GM15510 (cell line): ENCODE results near the gene CSF3.

Experiments used
- POLR2A ChIP-seq: IDR thresholded peaks from 3 replicates; pipeline ENCODE4 v1.6.1; 2011; ENCODE audit warnings: borderline replicate concordance; ENCODE audit not compliant: insufficient read length; ENCODE audit errors: extremely low read depth

Gene CSF3

GRCh38 chr17:39981766-39982375, 33.4 kb upstream of the CSF3 start:
- no peak for TF ChIP-seq POLR2A

DNA sequence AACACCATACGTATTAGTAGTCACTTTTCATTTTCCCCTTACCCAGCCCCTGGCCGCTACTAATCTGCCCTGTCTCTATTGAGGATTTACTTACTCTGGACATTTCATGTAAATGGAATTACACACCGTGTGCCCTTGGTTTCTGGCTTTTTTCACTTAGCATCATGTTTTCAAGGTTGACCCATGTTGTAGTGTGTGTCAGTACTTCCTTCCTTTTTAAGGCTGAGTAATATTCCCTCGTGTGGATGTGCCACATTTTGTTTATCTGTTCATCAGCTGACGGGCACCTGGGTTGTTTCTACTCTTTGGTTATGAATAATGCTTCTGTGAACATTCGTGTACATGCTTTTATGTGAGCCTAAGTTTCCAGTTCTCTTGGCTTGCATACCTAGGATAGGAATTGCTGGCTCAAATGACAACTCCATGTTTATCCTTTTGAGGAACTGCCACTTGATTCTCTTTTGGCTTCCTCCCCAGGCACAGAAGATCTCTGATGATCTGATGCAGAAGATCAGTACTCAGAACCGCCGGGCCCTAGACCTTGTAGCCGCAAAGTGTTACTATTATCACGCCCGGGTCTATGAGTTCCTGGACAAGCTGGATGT, 26.9 kb upstream of the CSF3 start:
- no peak for TF ChIP-seq POLR2A

DNA sequence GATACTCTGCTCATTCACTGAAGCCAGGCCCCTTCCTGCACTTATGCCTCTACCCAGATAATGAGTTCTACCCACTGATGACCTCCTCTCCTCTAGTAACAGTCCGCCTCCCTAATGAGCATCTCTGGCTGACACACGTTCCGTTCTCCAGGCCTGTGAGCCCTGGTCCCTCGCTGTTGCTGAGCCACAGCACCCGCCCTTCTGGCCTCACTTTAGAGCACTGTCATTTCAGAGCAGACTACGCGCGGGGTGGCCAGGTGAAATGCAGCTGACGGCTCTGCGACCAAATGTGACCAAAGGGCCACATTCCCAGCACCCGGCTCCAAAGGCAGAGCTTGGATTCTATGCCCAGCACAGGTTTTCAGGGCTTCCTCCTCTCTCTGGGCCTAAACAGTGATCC, 20.8 kb upstream of the CSF3 start:
- no peak for TF ChIP-seq POLR2A

GRCh38 chr17:39995438-39995837, 19.8 kb upstream of the CSF3 start:
- no peak for TF ChIP-seq POLR2A

- TF ChIP-seq POLR2A, result no peak
These were observed 19.1 kb upstream of the CSF3 start for GRCh38 chr17:39996162-39996561.

DNA sequence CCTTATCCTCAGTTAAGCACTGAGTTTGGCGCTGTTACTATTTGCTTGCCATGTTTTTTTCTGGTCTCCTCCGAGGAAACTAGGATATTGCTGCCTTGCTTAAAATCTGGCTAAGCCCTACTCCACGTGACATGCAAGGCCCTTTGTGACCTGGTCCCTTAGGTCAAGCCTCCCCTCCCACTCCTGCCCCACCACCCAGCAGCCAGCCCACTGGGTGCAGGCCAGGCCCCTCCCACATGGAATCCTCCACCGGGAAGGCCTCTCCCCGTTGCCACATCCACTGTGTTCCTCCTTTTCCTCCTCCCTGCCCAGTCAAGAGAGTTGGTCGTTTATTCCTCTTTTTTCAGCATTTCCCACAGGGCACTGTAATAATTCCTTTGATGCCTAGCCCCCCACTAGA, 18.4 kb upstream of the CSF3 start:
- no peak for TF ChIP-seq POLR2A

DNA sequence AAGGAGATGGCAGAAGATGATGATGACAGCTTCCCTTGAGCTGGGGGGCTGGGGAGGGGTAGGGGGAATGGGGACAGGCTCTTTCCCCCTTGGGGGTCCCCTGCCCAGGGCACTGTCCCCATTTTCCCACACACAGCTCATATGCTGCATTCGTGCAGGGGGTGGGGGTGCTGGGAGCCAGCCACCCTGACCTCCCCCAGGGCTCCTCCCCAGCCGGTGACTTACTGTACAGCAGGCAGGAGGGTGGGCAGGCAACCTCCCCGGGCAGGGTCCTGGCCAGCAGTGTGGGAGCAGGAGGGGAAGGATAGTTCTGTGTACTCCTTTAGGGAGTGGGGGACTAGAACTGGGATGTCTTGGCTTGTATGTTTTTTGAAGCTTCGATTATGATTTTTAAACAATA, 17.7 kb upstream of the CSF3 start:
- TF ChIP-seq POLR2A, result no peak

GRCh38 chr17:39999067-39999466, 16.2 kb upstream of the CSF3 start:
- TF ChIP-seq POLR2A, result no peak

- TF ChIP-seq POLR2A, result no peak
These were observed 15.1 kb upstream of the CSF3 start for GRCh38 chr17:40000161-40000560.

DNA sequence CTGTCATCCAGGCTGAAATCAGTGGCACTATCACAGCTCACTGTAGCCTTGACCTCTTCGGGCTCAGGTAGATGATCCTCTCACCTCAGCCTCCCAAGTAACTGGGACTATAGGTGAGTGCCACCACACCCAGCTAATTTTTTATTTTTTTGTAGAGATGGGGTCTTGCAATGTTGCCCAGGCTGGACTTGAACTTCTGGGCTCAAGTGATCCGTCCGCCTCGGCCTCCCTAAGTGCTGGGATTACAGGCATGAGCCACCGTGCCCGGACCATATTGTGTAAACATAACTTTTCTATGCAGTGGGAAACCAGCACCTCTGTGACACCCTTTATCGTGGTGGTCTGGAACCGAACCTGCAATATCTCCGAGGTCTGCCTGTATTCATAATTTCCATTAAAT, 11.2 kb upstream of the CSF3 start:
- TF ChIP-seq POLR2A, result no peak

- TF ChIP-seq POLR2A, result no peak
These were observed 10.5 kb upstream of the CSF3 start for GRCh38 chr17:40004712-40005111.

- TF ChIP-seq POLR2A, result no peak
These were observed 9.7 kb upstream of the CSF3 start for GRCh38 chr17:40005520-40005919.

DNA sequence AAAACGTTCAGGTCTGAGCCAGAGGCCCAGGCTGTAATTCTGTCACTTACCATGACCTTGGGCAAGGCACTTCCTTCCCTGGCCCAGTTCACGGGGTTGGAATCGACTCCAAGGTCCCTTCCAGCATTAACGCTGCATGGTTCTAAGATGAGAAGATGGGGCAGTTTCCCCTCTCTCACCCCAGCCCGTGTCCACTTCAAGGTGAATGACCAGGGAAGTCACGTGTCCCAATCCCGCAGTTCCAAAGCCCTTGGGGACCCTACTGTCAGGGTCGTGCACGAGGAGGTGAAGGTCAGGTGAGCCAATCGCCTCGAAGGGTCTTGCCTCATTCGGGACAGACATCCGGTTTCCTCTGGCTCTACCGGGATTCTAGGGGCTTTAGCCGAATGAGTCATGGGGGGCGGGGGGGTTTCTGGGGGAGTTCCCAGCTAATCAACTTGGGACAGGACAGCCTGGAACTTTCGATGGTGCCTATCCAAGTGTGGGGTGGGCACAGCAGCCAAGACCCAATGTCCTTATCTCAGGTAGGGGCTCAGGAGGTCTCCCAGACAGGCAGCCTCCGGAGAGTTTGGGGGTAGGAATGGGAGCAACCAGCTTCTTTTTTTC, 762 bp upstream of the CSF3 start:
- no peak for TF ChIP-seq POLR2A

DNA sequence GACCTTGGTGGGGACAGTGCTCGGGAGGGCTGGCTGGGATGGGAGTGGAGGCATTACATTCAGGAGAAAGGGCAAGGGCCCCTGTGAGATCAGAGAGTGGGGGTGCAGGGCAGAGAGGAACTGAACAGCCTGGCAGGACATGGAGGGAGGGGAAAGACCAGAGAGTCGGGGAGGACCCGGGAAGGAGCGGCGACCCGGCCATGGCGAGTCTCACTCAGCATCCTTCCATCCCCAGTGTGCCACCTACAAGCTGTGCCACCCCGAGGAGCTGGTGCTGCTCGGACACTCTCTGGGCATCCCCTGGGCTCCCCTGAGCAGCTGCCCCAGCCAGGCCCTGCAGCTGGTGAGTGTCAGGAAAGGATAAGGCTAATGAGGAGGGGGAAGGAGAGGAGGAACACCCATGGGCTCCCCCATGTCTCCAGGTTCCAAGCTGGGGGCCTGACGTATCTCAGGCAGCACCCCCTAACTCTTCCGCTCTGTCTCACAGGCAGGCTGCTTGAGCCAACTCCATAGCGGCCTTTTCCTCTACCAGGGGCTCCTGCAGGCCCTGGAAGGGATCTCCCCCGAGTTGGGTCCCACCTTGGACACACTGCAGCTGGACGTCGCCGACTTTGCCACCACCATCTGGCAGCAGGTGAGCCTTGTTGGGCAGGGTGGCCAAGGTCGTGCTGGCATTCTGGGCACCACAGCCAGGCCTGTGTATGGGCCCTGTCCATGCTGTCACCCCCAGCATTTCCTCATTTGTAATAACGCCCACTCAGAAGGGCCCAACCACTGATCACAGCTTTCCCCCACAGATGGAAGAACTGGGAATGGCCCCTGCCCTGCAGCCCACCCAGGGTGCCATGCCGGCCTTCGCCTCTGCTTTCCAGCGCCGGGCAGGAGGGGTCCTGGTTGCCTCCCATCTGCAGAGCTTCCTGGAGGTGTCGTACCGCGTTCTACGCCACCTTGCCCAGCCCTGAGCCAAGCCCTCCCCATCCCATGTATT, 1.1 kb downstream of the CSF3 start:
- no peak for TF ChIP-seq POLR2A

GRCh38 chr17:40017422-40018080, 2.3 kb downstream of the CSF3 start:
- TF ChIP-seq POLR2A, result no peak

- no peak for TF ChIP-seq POLR2A
These were observed 3.2 kb downstream of the CSF3 start for GRCh38 chr17:40018211-40019121.
